HepG2 (cell line): ENCODE measurements around the gene NF2. TPM values are rescaled to one million over a fixed set of nuclear protein-coding genes. Genes with fewer than 3 reads are reported as not detected.

Experiments
- ATAC-seq: fragments of 200-7000 bp; cut with Tn5 transposase; 3 replicates; pipeline ENCODE4 v1.9.1; 2020; ENCODE audit warnings: mild to moderate bottlenecking, moderate library complexity
- BruUV-seq: library from RNA; stranded (reverse); fragments of 400-500 nt; replicated peaks from 2 replicates; lab custom pipeline; 2021; lab: Mats Ljungman, UMichigan
- CTCF ChIA-PET: fragments of 300-600 bp; formaldehyde crosslinking; extraction: SDS; loops from one replicate; lab custom pipeline; 2021; ENCODE audit warnings: low total read pairs, inconsistent platforms, low intra/inter-chr PET ratio; lab: Yijun Ruan, JAX
- POLR2A ChIA-PET: fragments of 350-600 bp; sonication (Branson Sonifier 250); formaldehyde crosslinking; loops from one replicate; lab custom pipeline; 2020; ENCODE audit warnings: antibody characterized with exemption, inconsistent platforms; lab: Yijun Ruan, JAX
- DNase-seq: peaks from one replicate; pipeline ENCODE4 v3.0.0-alpha.2; 2015; ENCODE audit warnings: low spot score
- FAIRE-seq: peaks from 3 replicates; lab custom pipeline; 2011; peaks lifted over from hg19 to GRCh38; lab: Jason Lieb, UNC
- H2AFZ ChIP-seq: one replicate; pipeline ENCODE4 v1.6.1; 2011; ENCODE audit warnings: low read length, inconsistent platforms
- H3K27ac ChIP-seq: fragments of 300-600 bp; 3 replicates; pipeline ENCODE4 v1.8.0; 2011; ENCODE audit warnings: mixed run types, mild to moderate bottlenecking, mixed read lengths, low read length, inconsistent platforms; ENCODE audit not compliant: insufficient read depth; ENCODE audit errors: extremely low read length
- H3K27me3 ChIP-seq, 2 experiments: fragments of 200-600 bp in 1 of 2; 2 replicates in 1 of 2; 3 replicates in 1 of 2; pipeline versions ENCODE4 v1.6.0 to v1.8.0; 2011; ENCODE audit warnings: low read length in 2 of 2, mild to moderate bottlenecking in 2 of 2, moderate library complexity in 2 of 2, inconsistent platforms in 1 of 2; ENCODE audit not compliant: insufficient read depth in 2 of 2, control insufficient read depth in 1 of 2
- H3K36me3 ChIP-seq, 2 experiments: fragments of 200-600 bp in 1 of 2; replicated peaks in 1 of 2; 2 replicates in 1 of 2; 3 replicates in 1 of 2; pipeline versions ENCODE4 v1.5.1 to v1.8.0; 2011; ENCODE audit warnings: low read length in 2 of 2, inconsistent platforms in 1 of 2; ENCODE audit not compliant: insufficient read depth in 2 of 2, control insufficient read depth in 1 of 2
- H3K4me1 ChIP-seq: 2 replicates; pipeline ENCODE4 v1.5.1; 2012; ENCODE audit warnings: low read length, inconsistent platforms; ENCODE audit not compliant: insufficient read depth
- H3K4me2 ChIP-seq: 2 replicates; pipeline ENCODE4 v1.6.0; 2011; ENCODE audit warnings: low read depth, low read length, inconsistent platforms
- H3K4me3 ChIP-seq, 3 experiments: fragments of 200-600 bp in 1 of 3; sonication (generic), shearing (Covaris generic) in 1 of 3; replicated peaks in 1 of 3; 2 replicates each; pipeline ENCODE4 v1.5.1; 2011 to 2016; ENCODE audit warnings: low read length in 3 of 3, inconsistent platforms in 2 of 3, low read depth in 2 of 3, mild to moderate bottlenecking in 2 of 3, control low read depth in 1 of 3, mixed read lengths in 1 of 3; ENCODE audit not compliant: insufficient read depth in 1 of 3
- H3K79me2 ChIP-seq: one replicate; pipeline ENCODE4 v1.6.1; 2011; ENCODE audit warnings: low read length, inconsistent platforms; ENCODE audit not compliant: insufficient read depth
- H3K9ac ChIP-seq: 2 replicates; pipeline ENCODE4 v1.6.0; 2011; ENCODE audit warnings: mild to moderate bottlenecking, low read depth, low read length, inconsistent platforms; ENCODE audit not compliant: insufficient read depth
- H3K9me3 ChIP-seq: 2 replicates; pipeline ENCODE4 v1.5.1; 2012; ENCODE audit warnings: mild to moderate bottlenecking, low read length
- H4K20me1 ChIP-seq: 2 replicates; pipeline ENCODE4 v1.6.0; 2011; ENCODE audit warnings: inconsistent platforms, mild to moderate bottlenecking, low read length, moderate library complexity; ENCODE audit not compliant: insufficient read depth
- CTCF ChIP-seq: sonication (generic); formaldehyde crosslinking; IDR thresholded peaks from 2 replicates; pipeline ENCODE4 v1.5.0; 2020; ENCODE audit warnings: mild to moderate bottlenecking, missing genetic modification reagents, moderate library complexity
- GATA4 ChIP-seq: sonication (generic); IDR thresholded peaks from 2 replicates; pipeline ENCODE4 v1.6.1; 2016; ENCODE audit warnings: antibody characterized with exemption, low read depth, borderline replicate concordance
- HNRNPL ChIP-seq: fragments of 200-400 bp; formaldehyde crosslinking; IDR thresholded peaks from 2 replicates; pipeline ENCODE4 v1.6.1; 2017; ENCODE audit warnings: mild to moderate bottlenecking, low read depth, low read length
- NFKBIZ ChIP-seq: IDR thresholded peaks from 2 replicates; pipeline ENCODE4 v1.6.1; 2018; ENCODE audit warnings: missing genetic modification reagents, missing compliant biosample characterization
- PAWR ChIP-seq: sonication (generic); formaldehyde crosslinking; IDR thresholded peaks from 2 replicates; pipeline ENCODE4 v1.4.0; 2020; ENCODE audit warnings: missing genetic modification reagents, mild to moderate bottlenecking, borderline replicate concordance
- RELA ChIP-seq: sonication (generic); formaldehyde crosslinking; IDR thresholded peaks from 2 replicates; pipeline ENCODE4 v1.4.0; 2020; ENCODE audit warnings: missing genetic modification reagents
- TFDP2 ChIP-seq: sonication (generic); formaldehyde crosslinking; IDR thresholded peaks from 2 replicates; pipeline ENCODE4 v1.4.0; 2020; ENCODE audit warnings: missing genetic modification reagents
- in situ Hi-C: cut with HindIII; loops from 2 replicates; pipeline ENCODE4 v1.10.0; 2017; ENCODE audit warnings: low pct_unique_long_range_greater_than_20kb; ENCODE audit not compliant: extremely low pct_ligation_motif_present
- intact Hi-C: fragments of 100-400 bp; cut with micrococcal nuclease; formaldehyde crosslinking; loops from one replicate; pipeline ENCODE4 v1.10.0; 2022; ENCODE audit not compliant: unreplicated experiment
- polyA plus RNA-seq, 8 experiments: library from polyadenylated mRNA; depleted of rRNA in 3 of 8; stranded (reverse) in 7 of 8; unstranded in 1 of 8; fragments of >200 nt; fragmentation: Illumina TruSeq in 4 of 8; extraction: Trizol in 4 of 8; gene quantifications; 2 replicates each; pipeline versions ENCODE4 v1.2.1 to v1.2.3, GENCODE V29; 2011 to 2016; ENCODE audit warnings: low read depth in 4 of 8, missing spikeins in 1 of 8, mixed read lengths in 1 of 8; ENCODE audit not compliant: insufficient read depth in 1 of 8
- total RNA-seq, 5 experiments: library from RNA; depleted of rRNA; stranded (reverse); fragments of >200 nt; fragmentation: Illumina TruSeq; extraction: Trizol; gene quantifications; 2 replicates each; pipeline ENCODE4 v1.2.3, GENCODE V29; 2016; ENCODE audit warnings: low read depth in 1 of 5

NF2 gene
- total and polyA plus RNA-seq, 2 of the 13 experiments (the other 11 are each of a cell fraction or from before 2014, with no cell fraction given), result 9.3 to 33.3 TPM

- H2AFZ ChIP-seq, result no peak overlapping the region
- peaks cover 4% of the 10 kb centered on the region; the same call in 1 of the 2 replicates for H4K20me1 ChIP-seq
- in situ Hi-C loops, result loop anchor here (10.0 kb wide), 1 partner anchor 446 kb away; the partner anchor contains the start of gene HORMAD2
- H3K4me2 ChIP-seq, result no peak overlapping the region
- no peak overlapping the region for H3K9ac ChIP-seq
- no peaks in the 10 kb centered on the region for H3K9me3 ChIP-seq
- no peak for DNase-seq
- TF ChIP-seq HNRNPL, result no peak
- no peak for TF ChIP-seq TFDP2 (CRISPR knock-in tag)
- TF ChIP-seq NFKBIZ (CRISPR knock-in tag), result no peak
- no peak for TF ChIP-seq GATA4
- no peak for TF ChIP-seq RELA
- TF ChIP-seq CTCF (CRISPR knock-in tag), result no peak
- no peak for TF ChIP-seq PAWR (CRISPR knock-in tag)
- intact Hi-C loops, result no loop called here
- FAIRE-seq, result no peak
- no peaks in the 10 kb centered on the region for H3K27me3 ChIP-seq
- CTCF ChIA-PET, result no interaction called here
- H3K79me2 ChIP-seq, result peaks cover 8% of the 10 kb centered on the region
- POLR2A ChIA-PET, result no interaction called here
- no peak overlapping the region for H3K4me3 ChIP-seq
- no TSS peak for BruUV-seq
- H3K4me1 ChIP-seq, result no peaks in the 10 kb centered on the region
- H3K27ac ChIP-seq, result no peak overlapping the region
- no peak for ATAC-seq
- H3K36me3 ChIP-seq, result peaks cover 5 to 32% of the 10 kb centered on the region in 2 experiments; a peak in 3 of 5 replicates
Measured at GRCh38 chr22:29639096-29639495, 35.7 kb downstream of the NF2 start.
